ENCODE results near the gene CDYL. TPM values are rescaled to one million over a fixed set of nuclear protein-coding genes. Genes with fewer than 3 reads are reported as not detected.

The CDYL gene
- polyA plus RNA-seq, 1 of the 3 experiments (the other 2 are of a cell fraction), result 13.3 TPM

GRCh38 chr6:4775494-4776130, 592 bp upstream of the CDYL start:
- POLR2A ChIA-PET, result interaction anchor here (1.0 kb wide), 1 partner anchor 228 kb away, joined by 4 read pairs; the partner anchor contains the start of gene RPP40
- Histone ChIP-seq H3K4me2 (peak overlapping the region; percentile 77), H3K4me3 (ENCODE audit: low read depth in 2 of 2, low read length in 1 of 2) (peak overlapping the region; percentile 57 to 61), H3F3A (replicated peaks; ENCODE audit: insufficient read depth) (no peaks in the 10 kb centered on the region), H3K27ac (ENCODE audit: low read depth in 2 of 2, low read length in 1 of 2) (peak overlapping the region in 1 of 2 experiments; percentile 60; a peak in 1 of 4 replicates), H3K4me1 (ENCODE audit: control insufficient read depth in 1 of 2, insufficient read depth in 2 of 2, low read depth in 1 of 2, low read length in 1 of 2) (peaks cover 3 to 8% of the 10 kb centered on the region in 2 experiments; a peak in 3 of 4 replicates), H3K79me2 (ENCODE audit: insufficient read depth) (peaks cover 34% of the 10 kb centered on the region), H3K9me3 (peaks cover 4% of the 10 kb centered on the region; the same call in 1 of the 2 replicates), H3K9me2 (no peaks in the 10 kb centered on the region), H3K9ac (no peak overlapping the region; the same call in 1 of the 2 replicates), H4K20me1 (ENCODE audit: insufficient read depth) (peaks cover 12% of the 10 kb centered on the region), H3K36me3 (replicated peaks in 1 of 2; ENCODE audit: control insufficient read depth in 1 of 2, insufficient read depth in 2 of 2, low read length in 1 of 2) (no peaks in the 10 kb centered on the region), H3K27me3 (ENCODE audit: insufficient read depth) (peaks cover 6% of the 10 kb centered on the region; the same call in 1 of the 2 replicates), H2AFZ (ENCODE audit: low read depth) (peak overlapping the region; percentile 79)
- no peak for TF ChIP-seq MEF2A (IDR thresholded peaks at IDR 0.05; ENCODE audit: borderline replicate concordance, low read depth)
- TF ChIP-seq RFX5 (IDR thresholded peaks at IDR 0.05; ENCODE audit: low read length), result no peak
- TF ChIP-seq MXI1 (IDR thresholded peaks at IDR 0.05; ENCODE audit: low read depth, low read length), result no peak
- TF ChIP-seq, protein P1, sequence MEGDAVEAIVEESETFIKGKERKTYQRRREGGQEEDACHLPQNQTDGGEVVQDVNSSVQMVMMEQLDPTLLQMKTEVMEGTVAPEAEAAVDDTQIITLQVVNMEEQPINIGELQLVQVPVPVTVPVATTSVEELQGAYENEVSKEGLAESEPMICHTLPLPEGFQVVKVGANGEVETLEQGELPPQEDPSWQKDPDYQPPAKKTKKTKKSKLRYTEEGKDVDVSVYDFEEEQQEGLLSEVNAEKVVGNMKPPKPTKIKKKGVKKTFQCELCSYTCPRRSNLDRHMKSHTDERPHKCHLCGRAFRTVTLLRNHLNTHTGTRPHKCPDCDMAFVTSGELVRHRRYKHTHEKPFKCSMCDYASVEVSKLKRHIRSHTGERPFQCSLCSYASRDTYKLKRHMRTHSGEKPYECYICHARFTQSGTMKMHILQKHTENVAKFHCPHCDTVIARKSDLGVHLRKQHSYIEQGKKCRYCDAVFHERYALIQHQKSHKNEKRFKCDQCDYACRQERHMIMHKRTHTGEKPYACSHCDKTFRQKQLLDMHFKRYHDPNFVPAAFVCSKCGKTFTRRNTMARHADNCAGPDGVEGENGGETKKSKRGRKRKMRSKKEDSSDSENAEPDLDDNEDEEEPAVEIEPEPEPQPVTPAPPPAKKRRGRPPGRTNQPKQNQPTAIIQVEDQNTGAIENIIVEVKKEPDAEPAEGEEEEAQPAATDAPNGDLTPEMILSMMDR (IDR thresholded peaks at IDR 0.05), result peak; percentile 29
- no peak for TF ChIP-seq POLR2AphosphoS5 (IDR thresholded peaks at IDR 0.05; ENCODE audit: low read depth, low read length)
- no peak for TF ChIP-seq TAF1 (IDR thresholded peaks at IDR 0.05; ENCODE audit: borderline replicate concordance, low read depth, low read length)
- peak; percentile 25; the same call in 1 of the 2 replicates for TF ChIP-seq MAX (IDR thresholded peaks at IDR 0.05; ENCODE audit: low read depth)
- no peak for TF ChIP-seq ELF1 (IDR thresholded peaks at IDR 0.05)
- TF ChIP-seq JUND (IDR thresholded peaks at IDR 0.05), result no peak
- peak; percentile 91 for DNase-seq
- CTCF ChIA-PET, result interaction anchor here (0.6 to 2.4 kb wide), 4 partner anchors 10 to 228 kb away, joined by 3 to 10 read pairs (median 6); partner anchors contain the start of gene RPP40
- whole genome bisulfite sequencing (ENCODE audit: low lambda C conversion rate), result no CpG with 5 or more reads among the region's 88 CpGs

DNA sequence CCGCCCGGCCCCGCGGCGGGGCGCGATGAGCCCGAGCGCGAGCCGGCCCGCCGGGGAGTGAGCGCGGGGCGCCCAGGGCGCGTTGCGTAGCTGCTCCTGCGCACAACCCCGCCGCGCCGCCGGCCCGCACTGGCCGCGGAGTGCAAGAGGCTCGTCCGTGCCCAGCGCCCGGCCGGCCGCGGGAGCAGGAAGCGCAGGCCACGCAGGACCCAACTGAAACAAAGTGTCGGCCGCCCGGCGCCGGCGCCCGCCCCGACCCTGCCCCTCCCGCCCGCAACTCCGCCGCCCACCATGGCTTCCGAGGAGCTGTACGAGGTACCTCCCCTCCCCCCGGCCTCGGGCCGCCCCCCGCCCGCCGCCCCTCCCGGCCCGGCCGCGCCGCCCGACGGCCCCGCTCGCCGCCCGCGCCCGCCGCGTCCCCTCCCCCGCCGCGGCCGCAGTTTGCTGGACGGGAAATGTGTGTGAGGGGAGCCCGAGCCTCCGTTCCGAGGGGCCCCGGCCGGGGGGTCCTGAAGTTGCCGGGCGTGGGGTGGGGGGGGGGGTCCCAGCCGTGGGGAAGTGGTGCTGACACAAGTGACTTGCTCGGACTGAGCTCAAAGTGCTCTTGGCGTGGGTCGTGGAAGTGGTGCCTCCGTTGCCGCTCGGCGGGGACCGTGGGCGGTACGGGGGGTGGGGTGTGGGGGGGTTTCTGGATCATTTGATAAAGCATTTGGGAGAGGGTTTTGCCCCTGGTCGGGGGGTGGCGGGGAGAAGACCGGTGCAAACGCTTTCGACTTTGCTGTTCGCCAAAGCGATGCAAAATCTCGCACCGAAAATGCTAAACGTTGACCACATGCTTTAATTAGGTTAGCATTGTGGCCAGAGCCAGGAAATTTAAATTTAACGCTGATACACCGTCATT, 539 bp downstream of the CDYL start:
- Histone ChIP-seq H3K4me2 (peak overlapping the region; percentile 81), H3K27me3 (ENCODE audit: insufficient read depth) (no peaks in the 10 kb centered on the region), H3K9me2 (no peaks in the 10 kb centered on the region), H2AFZ (ENCODE audit: low read depth) (peak overlapping the region; percentile 60; the same call in 1 of the 2 replicates), H3K4me1 (ENCODE audit: control insufficient read depth in 1 of 2, insufficient read depth in 2 of 2, low read depth in 1 of 2, low read length in 1 of 2) (peaks cover 4 to 8% of the 10 kb centered on the region in 2 experiments; a peak in 3 of 4 replicates), H3K9me3 (peaks cover 4% of the 10 kb centered on the region; the same call in 1 of the 2 replicates), H3K79me2 (ENCODE audit: insufficient read depth) (peaks cover 45% of the 10 kb centered on the region), H3K27ac (ENCODE audit: low read depth in 2 of 2, low read length in 1 of 2) (peak overlapping the region in 1 of 2 experiments; percentile 68; a peak in 2 of 4 replicates), H4K20me1 (ENCODE audit: insufficient read depth) (peaks cover 20% of the 10 kb centered on the region), H3K4me3 (ENCODE audit: low read depth in 2 of 2, low read length in 1 of 2) (peak overlapping the region; percentile 63 to 70), H3K9ac (peak overlapping the region; percentile 42; the same call in 1 of the 2 replicates), H3F3A (replicated peaks; ENCODE audit: insufficient read depth) (no peaks in the 10 kb centered on the region), H3K36me3 (replicated peaks in 1 of 2; ENCODE audit: control insufficient read depth in 1 of 2, insufficient read depth in 2 of 2, low read length in 1 of 2) (no peaks in the 10 kb centered on the region)
- POLR2A ChIA-PET, result interaction anchor here (0.6 to 1.0 kb wide), 2 partner anchors 129 to 227 kb away, joined by 3 to 4 read pairs; partner anchors contain the start of gene RPP40
- peak; percentile 89 for DNase-seq
- CTCF ChIA-PET, result interaction anchor here (1.2 to 2.4 kb wide), 3 partner anchors 9 to 29 kb away, joined by 3 to 10 read pairs (median 8); no protein-coding TSS in a partner anchor
- TF ChIP-seq RFX5 (IDR thresholded peaks at IDR 0.05; ENCODE audit: low read length) (no peak), MAX (IDR thresholded peaks at IDR 0.05; ENCODE audit: low read depth) (peak; percentile 55; the same call in 1 of the 2 replicates), SIN3A (IDR thresholded peaks at IDR 0.05; ENCODE audit: borderline replicate concordance, low read depth, low read length) (peak; percentile 49; the same call in 1 of the 2 replicates), MXI1 (IDR thresholded peaks at IDR 0.05; ENCODE audit: low read depth, low read length) (peak; percentile 42; the same call in 1 of the 2 replicates), RXRA (IDR thresholded peaks at IDR 0.05; ENCODE audit: borderline replicate concordance, low read depth) (no peak), POLR2AphosphoS5 (IDR thresholded peaks at IDR 0.05; ENCODE audit: low read depth, low read length) (no peak)
- 1% methylated on average over 23 of the region's 107 CpGs for WGBS (ENCODE audit: low lambda C conversion rate)
